ENCODE measurements around the gene MSRB3. TPM values are rescaled to one million over a fixed set of nuclear protein-coding genes. Genes with fewer than 3 reads are reported as not detected.
"Not testable (repeated sequence)": the region's sequence is repeated elsewhere in the genome, so short reads cannot be mapped to it uniquely, and the experiment has no call there.

The MSRB3 gene
- total RNA-seq, 1 experiment from 2014 or later: 40.8 TPM

- DNase-seq (ENCODE audit: low read depth): no peak
Observed at GRCh38 chr12:65454115-65454787, 175.8 kb downstream of the MSRB3 start.

DNA sequence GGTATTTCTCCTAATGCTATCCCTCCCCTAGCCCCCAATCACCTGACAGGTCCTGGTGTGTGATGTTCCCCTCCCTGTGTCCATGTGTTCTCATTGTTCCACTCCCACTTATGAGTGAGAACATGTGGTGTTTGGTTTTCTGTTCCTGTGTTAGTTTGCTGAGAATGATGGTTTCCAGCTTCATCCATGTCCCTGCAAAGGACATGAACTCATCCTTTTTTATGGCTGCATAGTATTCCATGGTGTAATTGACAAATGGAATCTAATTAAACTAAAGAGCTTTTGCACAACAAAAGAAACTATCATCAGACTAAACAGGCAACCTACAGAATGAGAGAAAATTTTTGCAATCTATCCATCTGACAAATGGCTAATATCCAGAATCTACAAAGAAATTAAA is 178.9 kb downstream of the MSRB3 start:
- DNase-seq (ENCODE audit: low read depth): not testable (repeated sequence)

GRCh38 chr12:65458718-65459117 is 180.2 kb downstream of the MSRB3 start:
- no peak for DNase-seq (ENCODE audit: low read depth)

DNA sequence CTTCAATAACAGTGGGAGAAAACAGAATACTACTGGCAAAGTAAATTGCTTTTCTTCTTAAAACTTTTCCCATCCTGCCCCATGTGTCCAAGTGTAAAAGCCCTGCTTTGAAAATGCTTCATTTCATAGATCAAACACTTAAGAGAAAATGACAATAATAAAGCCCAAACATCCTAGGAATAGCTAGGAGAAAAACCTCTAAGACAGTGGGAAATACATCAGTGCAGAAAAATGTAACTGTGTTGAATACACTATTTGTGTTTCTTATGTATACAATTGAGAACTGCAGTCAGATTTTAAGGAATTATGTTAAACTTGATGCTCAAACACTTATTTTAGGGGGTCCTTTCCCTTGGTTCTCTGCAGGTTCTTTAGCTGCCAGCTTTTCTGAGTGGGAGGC is 181.1 kb downstream of the MSRB3 start:
- DNase-seq (ENCODE audit: low read depth): no peak

DNA sequence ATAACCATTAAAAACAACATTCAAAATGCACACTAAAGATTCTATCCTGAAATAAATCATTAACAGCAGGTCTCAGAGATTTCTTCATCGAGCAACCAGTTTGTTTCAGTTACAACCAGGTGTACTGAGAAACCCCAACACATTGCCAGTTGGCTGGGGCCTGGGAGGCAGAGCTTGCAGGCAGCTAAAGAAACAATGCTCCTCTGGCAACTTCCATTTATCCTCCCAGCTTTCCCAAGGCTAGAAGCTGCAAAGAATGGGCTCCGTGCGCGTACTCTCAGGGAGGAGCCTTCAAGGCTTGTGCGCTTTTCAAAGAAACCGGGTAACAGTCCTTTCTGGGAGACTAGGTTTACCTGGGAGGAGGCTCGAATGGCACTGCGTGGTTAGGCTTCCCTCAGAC is 181.6 kb downstream of the MSRB3 start:
- DNase-seq (ENCODE audit: low read depth): no peak

GRCh38 chr12:65461017-65461416 is 182.5 kb downstream of the MSRB3 start:
- no peak for DNase-seq (ENCODE audit: low read depth)

DNA sequence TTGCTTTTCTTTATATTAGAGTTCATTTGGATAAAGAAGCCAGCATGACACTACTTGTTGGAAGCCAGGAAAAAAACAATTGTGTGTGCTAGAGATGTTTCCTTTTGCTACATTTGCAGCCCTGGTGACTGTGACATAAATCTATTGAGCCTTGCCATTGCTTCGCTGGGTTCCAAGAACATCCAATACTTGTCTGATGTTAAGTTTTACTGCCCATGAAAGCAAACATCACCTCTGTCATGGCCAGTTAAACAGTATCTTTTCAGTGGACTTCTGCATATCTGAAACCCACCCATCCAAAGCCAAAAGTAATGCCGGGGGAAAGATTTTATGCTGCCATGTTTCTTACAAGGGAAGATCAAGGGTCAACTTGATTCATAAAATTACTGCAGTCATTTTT is 184.0 kb downstream of the MSRB3 start:
- DNase-seq (ENCODE audit: low read depth): no peak

- no peak for DNase-seq (ENCODE audit: low read depth)
Observed at GRCh38 chr12:65463082-65463481, 184.6 kb downstream of the MSRB3 start.

GRCh38 chr12:65463611-65464010 is 185.1 kb downstream of the MSRB3 start:
- DNase-seq (ENCODE audit: low read depth): no peak

- peak; percentile 84 for DNase-seq (ENCODE audit: low read depth)
Observed at GRCh38 chr12:65464930-65465329, 186.4 kb downstream of the MSRB3 start.

DNA sequence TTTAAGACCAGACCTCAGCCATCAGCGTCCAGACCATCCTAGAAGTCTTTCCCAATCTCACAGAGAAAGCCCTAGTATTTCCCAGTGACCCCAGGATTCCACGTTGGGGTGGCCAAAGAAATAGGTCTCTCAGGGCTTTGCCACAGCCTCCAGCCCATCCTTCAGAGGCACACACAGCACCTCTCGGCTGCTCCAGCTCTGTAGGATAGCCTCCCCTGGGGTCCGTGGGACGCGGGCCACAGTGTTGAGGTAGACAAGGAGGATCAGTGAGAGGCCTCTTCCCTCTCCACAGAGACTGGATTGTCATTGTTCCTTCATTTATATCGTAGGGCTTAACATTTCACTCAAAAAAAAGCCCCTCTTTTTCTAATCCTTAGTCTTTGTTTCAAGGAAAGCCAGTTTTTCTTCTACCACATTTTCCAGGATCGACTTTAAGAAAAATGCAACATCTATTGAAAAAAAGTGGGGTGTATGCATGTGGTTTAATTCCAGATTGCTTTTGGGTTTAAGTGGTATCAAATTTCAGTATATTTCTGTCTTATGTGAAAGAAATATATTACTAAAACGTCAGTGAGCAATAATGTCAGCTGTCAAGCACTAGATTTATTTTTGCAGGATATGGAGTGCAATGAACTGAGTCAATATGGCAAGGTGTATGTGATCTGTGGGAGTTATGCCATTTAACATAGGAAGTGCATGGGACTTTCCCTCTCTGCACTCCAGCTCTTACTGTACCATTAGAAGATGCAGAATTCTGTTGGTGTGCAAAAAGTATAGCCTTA is 187.5 kb downstream of the MSRB3 start:
- no peak for DNase-seq (ENCODE audit: low read depth)

DNA sequence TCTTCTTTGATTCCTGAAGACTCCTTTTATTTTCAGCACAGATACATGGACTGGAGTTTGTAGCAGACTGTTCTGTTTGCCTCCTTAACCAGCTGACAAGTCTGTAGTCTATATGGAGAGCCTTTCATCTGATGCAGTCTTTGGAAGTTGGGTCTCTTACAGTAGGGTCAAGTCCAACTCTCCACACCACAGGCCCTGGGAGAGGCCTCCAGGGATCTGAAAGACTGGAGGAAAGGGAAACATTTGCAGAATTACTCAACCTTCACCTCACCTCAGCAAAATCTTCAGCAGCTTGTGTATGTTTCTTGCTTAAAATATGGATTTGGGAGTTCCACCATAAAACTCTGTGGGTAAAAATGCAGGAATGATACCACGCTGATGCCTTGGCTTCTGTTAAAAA is 188.4 kb downstream of the MSRB3 start:
- DNase-seq (ENCODE audit: low read depth): no peak

- no peak for DNase-seq (ENCODE audit: low read depth)
Observed at GRCh38 chr12:65470256-65470655, 191.8 kb downstream of the MSRB3 start.

- DNase-seq (ENCODE audit: low read depth): no peak
Observed at GRCh38 chr12:65472079-65472478, 193.6 kb downstream of the MSRB3 start.

- DNase-seq (ENCODE audit: low read depth): no peak
Observed at GRCh38 chr12:65474831-65475230, 196.3 kb downstream of the MSRB3 start.

DNA sequence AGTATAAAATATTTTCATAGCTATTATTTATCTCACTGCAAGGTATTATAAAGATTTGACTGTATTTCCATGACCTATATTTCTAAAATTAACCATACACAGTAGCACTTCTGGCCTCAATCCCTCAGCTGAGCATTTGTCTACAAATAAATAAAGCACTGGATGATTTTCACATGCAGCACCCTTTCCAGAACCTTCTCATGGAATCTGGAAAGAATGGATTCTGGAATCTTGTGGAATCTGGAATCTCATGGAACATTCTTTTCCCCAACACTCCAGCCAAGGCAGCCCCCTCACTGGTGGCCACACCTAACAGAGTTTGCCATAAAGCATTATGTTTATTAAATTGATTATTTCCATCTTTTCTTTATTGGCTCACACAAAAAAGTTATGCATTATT is 199.2 kb downstream of the MSRB3 start:
- no peak for DNase-seq (ENCODE audit: low read depth)

- DNase-seq (ENCODE audit: low read depth): not testable (repeated sequence)
Observed at GRCh38 chr12:65483891-65484516, 205.5 kb downstream of the MSRB3 start.

DNA sequence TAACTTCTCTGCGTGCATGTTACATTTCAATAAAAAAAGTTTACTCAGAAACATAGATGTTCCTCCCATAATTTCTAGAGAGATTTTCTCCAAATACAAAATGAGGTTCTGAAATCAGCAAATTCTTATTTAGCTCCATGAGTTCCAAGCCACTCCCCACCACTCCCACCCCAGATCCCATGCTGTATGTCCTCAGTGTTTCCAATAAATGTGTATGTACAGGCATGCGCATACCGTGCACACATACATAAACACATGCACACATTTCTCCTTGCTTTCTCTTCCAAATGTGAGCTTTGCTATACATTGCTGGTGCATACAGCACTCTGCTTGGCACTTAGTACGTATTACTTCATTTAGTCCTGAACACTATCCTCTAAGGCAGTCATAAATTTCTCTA is 209.7 kb downstream of the MSRB3 start:
- DNase-seq (ENCODE audit: low read depth): no peak

DNA sequence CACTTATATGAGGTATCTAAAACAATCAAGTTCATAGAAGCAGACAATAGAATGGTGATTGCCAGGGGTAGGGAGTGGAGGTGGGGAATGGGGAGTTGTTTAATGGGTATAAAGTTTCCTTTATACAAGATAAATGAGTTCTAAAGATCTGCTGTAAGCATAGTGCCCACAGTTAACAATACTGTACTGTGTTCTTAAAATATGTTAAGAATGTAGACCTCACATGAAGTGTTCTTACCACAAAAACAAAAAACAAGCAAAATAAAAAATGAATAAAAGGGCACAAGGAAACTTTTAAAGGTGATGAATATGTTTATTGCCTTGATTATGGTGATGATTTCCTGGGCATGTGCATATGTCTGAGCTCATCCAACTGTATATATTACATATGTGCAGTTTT is 211.8 kb downstream of the MSRB3 start:
- peak; percentile 67 for DNase-seq (ENCODE audit: low read depth)

DNA sequence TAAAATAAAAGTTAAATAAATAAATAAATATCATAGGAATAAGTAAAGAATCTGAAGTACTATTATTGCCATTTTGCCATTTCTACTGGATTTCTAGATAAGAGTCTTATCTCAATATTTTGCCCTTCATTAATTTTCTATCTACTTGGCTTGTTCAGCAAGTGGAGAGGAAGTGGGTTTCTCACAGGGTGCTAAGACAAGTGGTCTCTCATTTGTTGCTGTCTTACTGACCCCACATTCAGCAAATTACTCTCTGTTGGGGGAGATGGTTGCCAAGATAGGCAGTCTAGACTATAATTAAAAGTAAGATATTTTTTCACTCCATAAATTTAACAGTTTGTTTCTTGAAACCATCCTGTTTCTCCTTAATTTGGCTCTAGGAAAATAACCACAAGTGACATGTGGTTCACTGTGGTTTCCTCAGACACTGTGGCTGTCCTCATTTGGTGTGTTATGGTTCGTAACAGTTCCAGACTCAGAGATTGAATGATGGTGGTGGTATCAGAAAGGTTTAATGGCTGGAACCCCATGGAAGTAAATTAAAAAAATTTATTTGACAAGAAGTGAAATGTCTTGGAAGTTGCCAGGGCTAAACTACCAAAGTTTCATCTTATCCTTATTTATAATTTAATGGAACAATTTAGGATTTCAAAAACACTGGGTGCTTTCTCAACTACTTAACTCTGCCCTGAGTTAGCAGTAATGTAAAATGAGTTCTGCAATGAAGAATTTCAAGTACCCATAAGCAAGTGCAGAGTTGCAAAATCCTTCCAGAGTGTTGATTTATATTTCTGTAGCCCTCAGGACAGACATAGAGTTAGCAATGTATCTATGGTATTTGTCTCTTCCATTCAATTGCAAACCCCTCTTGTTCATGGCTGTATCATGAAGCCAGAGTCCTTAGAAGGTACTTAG is 214.8 kb downstream of the MSRB3 start:
- peak; percentile 26 for DNase-seq (ENCODE audit: low read depth)

DNA sequence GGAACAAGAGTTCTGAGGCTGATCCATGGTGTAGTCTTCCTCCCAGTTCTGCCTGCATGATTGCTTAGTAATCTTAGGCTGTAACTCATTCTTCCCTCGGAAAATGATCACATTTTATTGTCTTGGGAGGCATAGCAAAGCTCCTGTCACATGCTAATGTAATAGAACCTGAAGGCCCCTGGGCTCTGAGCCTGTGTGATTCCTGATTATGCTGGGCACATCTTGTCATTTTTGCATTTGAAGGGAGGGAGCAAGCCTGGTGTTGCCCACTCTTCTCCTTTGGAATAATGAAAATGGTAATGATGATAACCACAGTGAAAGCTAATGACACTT is 215.4 kb downstream of the MSRB3 start:
- no peak for DNase-seq (ENCODE audit: low read depth)

DNA sequence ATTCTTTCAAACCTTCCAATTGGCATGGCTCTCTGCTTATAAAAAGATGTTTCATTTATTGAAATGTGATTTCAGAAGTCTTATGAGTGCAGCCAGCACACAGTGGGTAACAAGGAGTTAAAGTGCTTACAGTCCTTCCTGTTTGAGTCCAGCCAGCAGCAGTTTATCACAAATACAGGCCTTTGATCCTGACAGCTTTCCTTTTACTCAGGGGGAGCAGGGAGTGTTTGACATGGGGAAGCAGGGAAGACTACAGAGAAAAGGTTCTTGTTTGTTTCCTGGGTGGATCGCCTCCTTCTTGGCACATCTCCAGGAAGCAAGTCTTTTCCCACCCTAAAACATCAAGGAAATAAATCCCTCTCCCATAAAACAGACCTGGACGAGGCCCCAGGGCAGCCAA is 216.1 kb downstream of the MSRB3 start:
- no peak for DNase-seq (ENCODE audit: low read depth)
